ENCODE data around the gene ZNF213.
A peak's percentile ranks its signal among the peaks of the same experiment; 100 is the strongest.

Gene ZNF213

GRCh38 chr16:3101018-3101840, 33.6 kb upstream of the ZNF213 start:
- no peak for DNase-seq (ENCODE audit: low read depth)

GRCh38 chr16:3101841-3102470, 32.9 kb upstream of the ZNF213 start:
- DNase-seq (ENCODE audit: low read depth), result no peak

DNA sequence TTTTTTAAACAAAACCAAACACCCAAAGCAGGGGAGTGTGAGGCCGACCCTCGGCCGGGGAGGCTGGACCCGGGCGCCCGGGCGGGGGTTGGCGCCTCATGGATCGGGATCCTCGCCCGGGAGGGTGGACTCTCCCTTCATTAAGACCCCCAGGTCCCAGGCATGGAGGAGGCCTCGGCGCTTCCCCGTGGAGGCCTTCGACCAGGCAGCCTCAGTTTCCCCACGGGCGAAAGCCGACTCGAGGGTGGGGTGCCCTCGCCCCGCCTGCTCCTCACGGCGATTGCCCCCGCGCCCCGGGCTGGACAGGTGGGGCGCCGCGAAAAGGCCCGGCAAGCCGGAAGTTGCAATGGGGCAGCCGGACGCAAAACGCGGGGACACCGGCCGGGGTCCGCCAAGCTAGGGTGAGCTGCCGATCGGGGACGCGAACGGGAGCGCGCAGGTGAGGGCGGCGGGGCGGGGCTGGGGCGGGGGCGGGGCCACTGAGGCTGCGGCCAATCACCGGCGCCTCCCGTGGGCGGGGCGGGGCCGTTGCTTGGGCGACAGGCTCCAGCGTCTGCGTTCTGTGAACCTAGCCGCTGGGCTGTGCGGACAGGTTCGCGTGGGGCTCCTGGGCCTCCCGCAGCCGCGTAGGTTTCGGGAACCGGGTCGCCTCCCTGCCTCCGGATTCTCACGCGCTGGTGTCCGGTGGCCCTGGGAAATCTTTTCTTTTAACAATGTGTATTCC, 28.5 kb upstream of the ZNF213 start:
- peak; percentile 83 for DNase-seq (ENCODE audit: low read depth)

- DNase-seq (ENCODE audit: low read depth), result no peak
Measured at GRCh38 chr16:3112058-3112880, 22.6 kb upstream of the ZNF213 start, which contains the start of gene ZNF205. Gene ZNF205 (plus strand): TSS chr16:3112586. CDS start chr16:3113431, 845 bp downstream.

DNA sequence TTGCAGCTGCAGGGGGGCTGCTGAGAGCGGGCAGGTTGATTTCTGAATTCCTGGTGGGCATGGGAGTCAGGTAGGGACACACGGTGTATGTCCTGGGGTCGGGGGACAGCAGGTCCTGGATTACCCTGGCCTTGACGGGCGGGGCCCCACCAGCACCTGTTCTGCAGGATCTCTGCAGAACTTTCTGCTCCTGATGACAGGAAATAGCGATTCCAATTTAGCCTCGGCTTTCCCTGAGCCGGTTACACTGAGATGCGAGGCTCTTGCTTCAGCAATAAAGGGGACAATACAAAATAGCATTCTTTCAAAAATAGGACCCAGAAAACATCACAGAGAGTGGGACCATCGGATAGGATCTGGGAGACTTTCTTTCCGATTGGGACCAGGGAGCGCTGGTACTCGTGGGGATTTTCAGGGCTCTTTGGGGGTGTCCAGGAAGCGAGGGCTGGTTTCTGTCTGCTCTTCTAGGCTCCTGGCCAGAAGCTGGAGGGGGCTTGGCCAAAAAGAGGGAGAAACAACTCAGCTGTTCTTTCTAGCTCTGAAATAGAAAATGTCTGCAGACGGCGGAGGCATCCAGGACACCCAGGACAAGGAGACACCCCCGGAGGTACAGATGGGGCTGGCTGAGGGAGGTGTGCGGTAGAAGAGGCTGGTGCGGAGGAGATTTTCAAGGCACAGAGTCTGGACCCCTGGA, 21.8 kb upstream of the ZNF213 start:
- DNase-seq (ENCODE audit: low read depth), result no peak

DNA sequence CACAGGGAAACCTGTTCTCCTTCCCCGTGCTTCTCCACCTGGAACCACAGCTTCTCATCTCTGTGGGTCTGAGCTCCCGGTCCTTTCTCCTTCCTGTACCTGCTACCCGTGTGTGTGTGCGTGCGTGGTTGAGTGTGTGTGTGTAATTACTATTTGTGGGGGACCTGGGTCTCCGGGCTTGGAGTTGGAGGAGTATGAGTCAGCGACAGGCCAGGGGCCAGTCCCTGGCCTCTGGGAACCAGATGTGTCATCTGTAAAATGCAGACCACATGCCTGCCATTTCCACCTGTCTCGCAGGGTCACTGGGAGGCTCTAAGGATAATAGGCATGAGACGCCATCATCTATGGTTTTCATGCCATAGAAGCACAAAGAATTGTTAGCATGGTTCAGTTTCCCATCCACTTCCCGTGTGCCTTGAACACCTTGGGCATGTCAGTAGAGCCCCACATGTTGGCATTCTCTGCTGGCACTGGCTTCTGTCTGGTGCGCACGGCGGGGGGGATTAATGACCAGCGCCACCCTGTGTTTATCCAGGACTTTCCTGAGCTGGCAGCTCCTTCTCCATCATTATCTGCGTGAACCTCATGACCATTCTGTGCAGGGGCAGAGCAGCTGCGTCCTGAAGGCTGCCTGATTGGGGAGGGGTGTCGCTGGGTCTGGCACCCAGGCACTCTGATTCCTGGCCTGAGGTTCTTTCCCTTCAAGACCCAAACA, 20.9 kb upstream of the ZNF213 start:
- DNase-seq (ENCODE audit: low read depth), result no peak

DNA sequence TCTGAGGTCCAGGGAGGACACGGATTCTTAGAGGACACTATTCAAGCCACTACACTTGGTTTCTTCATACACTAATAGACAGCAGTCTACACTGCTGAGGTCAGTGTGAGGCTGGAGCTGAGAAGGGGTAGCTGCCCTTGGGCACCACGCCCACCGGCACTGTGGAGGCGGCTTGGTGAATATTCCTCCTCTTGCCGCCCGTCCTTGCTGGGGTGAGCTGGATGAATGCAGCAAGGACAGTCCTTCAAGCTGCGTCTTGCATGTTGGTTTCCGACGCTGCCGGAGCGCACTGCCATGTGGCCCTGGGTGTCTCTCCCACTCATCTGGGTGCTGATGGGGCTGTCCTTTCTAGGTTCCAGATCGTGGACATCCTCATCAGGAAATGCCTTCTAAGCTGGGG, 19.8 kb upstream of the ZNF213 start:
- no peak for DNase-seq (ENCODE audit: low read depth)

- DNase-seq (ENCODE audit: low read depth), result no peak
Measured at GRCh38 chr16:3115561-3115960, 19.3 kb upstream of the ZNF213 start.

GRCh38 chr16:3118204-3118790, 16.5 kb upstream of the ZNF213 start:
- DNase-seq (ENCODE audit: low read depth), result no peak

DNA sequence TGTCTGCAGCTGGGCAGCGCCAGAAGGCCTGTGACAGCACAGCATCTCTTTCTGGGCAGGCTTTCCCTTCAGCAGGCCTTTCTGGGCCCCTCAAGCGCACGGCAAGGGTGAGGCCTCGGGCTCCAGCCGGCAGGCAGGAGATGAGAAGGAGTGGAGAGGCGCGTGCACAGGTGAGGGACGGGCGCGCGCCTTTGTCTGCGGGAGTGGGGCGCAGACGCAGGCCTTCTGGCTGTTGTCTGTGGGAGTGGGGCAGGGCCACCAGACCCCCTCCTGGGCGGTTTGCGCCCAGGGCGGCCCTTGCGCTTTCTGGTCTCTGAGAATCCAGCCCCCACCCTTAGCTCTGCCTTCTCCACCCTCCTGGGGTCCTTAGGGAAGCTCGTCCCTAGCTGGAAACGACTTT, 16.0 kb upstream of the ZNF213 start:
- no peak for DNase-seq (ENCODE audit: low read depth)

DNA sequence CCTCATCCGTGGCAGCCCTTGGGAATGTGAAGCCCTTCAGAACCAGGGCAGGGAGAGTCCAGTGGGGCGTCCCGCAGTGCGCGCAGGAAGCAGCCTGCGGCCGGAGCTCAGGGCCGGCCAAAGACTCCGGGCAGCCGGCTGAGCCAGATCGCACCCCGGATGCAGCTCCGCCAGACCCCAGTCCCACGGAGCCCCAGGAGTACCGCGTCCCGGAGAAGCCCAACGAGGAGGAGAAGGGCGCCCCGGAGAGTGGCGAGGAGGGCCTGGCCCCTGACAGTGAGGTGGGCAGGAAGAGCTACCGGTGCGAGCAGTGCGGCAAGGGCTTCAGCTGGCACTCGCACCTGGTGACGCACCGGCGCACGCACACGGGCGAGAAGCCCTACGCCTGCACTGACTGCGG, 15.5 kb upstream of the ZNF213 start:
- DNase-seq (ENCODE audit: low read depth), result no peak

GRCh38 chr16:3119701-3120408, 15.0 kb upstream of the ZNF213 start:
- DNase-seq (ENCODE audit: low read depth), result no peak

GRCh38 chr16:3120435-3120834, 14.4 kb upstream of the ZNF213 start:
- DNase-seq (ENCODE audit: low read depth), result no peak

GRCh38 chr16:3121851-3122467, 12.9 kb upstream of the ZNF213 start:
- no peak for DNase-seq (ENCODE audit: low read depth)

- no peak for DNase-seq (ENCODE audit: low read depth)
Measured at GRCh38 chr16:3122926-3123570, 11.8 kb upstream of the ZNF213 start.

- DNase-seq (ENCODE audit: low read depth), result peak; percentile 96
Measured at GRCh38 chr16:3123986-3124886, 10.6 kb upstream of the ZNF213 start.

- no peak for DNase-seq (ENCODE audit: low read depth)
Measured at GRCh38 chr16:3127745-3128144, 7.1 kb upstream of the ZNF213 start.

Data from stimulated activated CD8-positive, alpha-beta memory T cell treated with anti-CD3 and anti-CD28 coated beads, Interleukin-12 subunit alpha, Interleukin-12 subunit beta, amount 100 ng/mL, for 1 hour (primary cell).